GM12878 (cell line): Measurements from ENCODE around the gene DCX. TPM values are rescaled to one million over a fixed set of nuclear protein-coding genes. Genes with fewer than 3 reads are reported as not detected.

Source experiments
- ATAC-seq: fragments of 200-7000 bp; cut with Tn5 transposase; 3 replicates; pipeline ENCODE4 v1.9.1; 2020; ENCODE audit warnings: mild to moderate bottlenecking, moderate library complexity
- BruUV-seq: library from RNA; stranded (reverse); fragments of 400-500 nt; replicated peaks from 2 replicates; lab custom pipeline; 2021; lab: Mats Ljungman, UMichigan
- CTCF ChIA-PET: fragments of 300-600 bp; sonication (Branson Sonifier 250); formaldehyde crosslinking; extraction: SDS; loops from one replicate; lab custom pipeline; 2021; ENCODE audit warnings: inconsistent platforms; lab: Yijun Ruan, JAX
- POLR2A ChIA-PET: fragments of 350-600 bp; formaldehyde crosslinking; extraction: SDS; loops from one replicate; lab custom pipeline; 2021; ENCODE audit warnings: inconsistent platforms; lab: Charles Lee
- RAD21 ChIA-PET: fragments of 300-600 bp; sonication (Branson Sonifier 250); formaldehyde crosslinking; loops from one replicate; lab custom pipeline; 2023; ENCODE audit warnings: antibody characterized with exemption; ENCODE audit not compliant: unreplicated experiment; lab: Charles Lee
- SMC1A ChIA-PET: fragments of 300-600 bp; sonication (Branson Sonifier 250); formaldehyde crosslinking; loops from one replicate; lab custom pipeline; 2023; ENCODE audit not compliant: unreplicated experiment, uncharacterized antibody; lab: Charles Lee
- DNase-seq: peaks from one replicate; pipeline ENCODE4 v3.0.0-alpha.2; 2011; ENCODE audit warnings: low read depth, low spot score
- FAIRE-seq: peaks from 3 replicates; lab custom pipeline; 2011; peaks lifted over from hg19 to GRCh38; lab: Jason Lieb, UNC
- H2AFZ ChIP-seq: 2 replicates; pipeline ENCODE4 v1.6.0; 2011; ENCODE audit warnings: low read depth, low read length, control low read depth; ENCODE audit not compliant: control insufficient read depth
- H3K27ac ChIP-seq: 2 replicates; pipeline ENCODE4 v1.5.1; 2011; ENCODE audit warnings: control low read depth; ENCODE audit not compliant: control insufficient read depth, insufficient read depth
- H3K27me3 ChIP-seq, 2 experiments: replicated peaks in 1 of 2; 2 replicates each; pipeline versions ENCODE4 v1.6.0 to v1.6.1; 2011; ENCODE audit warnings: low read length in 1 of 2; ENCODE audit not compliant: control insufficient read depth in 2 of 2, insufficient read depth in 2 of 2
- H3K36me3 ChIP-seq, 2 experiments: 2 replicates each; pipeline ENCODE4 v1.5.1; 2011; ENCODE audit warnings: low read length in 1 of 2; ENCODE audit not compliant: control insufficient read depth in 2 of 2, insufficient read depth in 2 of 2
- H3K4me1 ChIP-seq: 2 replicates; pipeline ENCODE4 v1.6.1; 2011; ENCODE audit warnings: mild to moderate bottlenecking, low read length, moderate library complexity, mixed read lengths; ENCODE audit not compliant: control insufficient read depth, insufficient read depth
- H3K4me2 ChIP-seq: 2 replicates; pipeline ENCODE4 v1.6.0; 2011; ENCODE audit warnings: control low read depth; ENCODE audit not compliant: control insufficient read depth, insufficient read depth
- H3K4me3 ChIP-seq: fragments of 200-600 bp; sonication (generic); 2 replicates; pipeline ENCODE4 v1.5.1; 2016
- H3K79me2 ChIP-seq: 2 replicates; pipeline ENCODE4 v1.6.0; 2011; ENCODE audit warnings: low read length; ENCODE audit not compliant: control insufficient read depth, insufficient read depth
- H3K9ac ChIP-seq: 2 replicates; pipeline ENCODE4 v1.8.0; 2011; ENCODE audit warnings: low read length, control low read depth, mixed read lengths; ENCODE audit not compliant: control insufficient read depth, insufficient read depth
- H3K9me3 ChIP-seq: replicated peaks from 3 replicates; pipeline ENCODE4 v1.5.1; 2011; ENCODE audit warnings: mild to moderate bottlenecking, low read length; ENCODE audit not compliant: control insufficient read depth, insufficient read depth
- H4K20me1 ChIP-seq: 2 replicates; pipeline ENCODE4 v1.6.0; 2011; ENCODE audit not compliant: control insufficient read depth, insufficient read depth
- ASH2L ChIP-seq: fragments of 300-600, 200-600 bp; sonication (generic); IDR thresholded peaks from 2 replicates; pipeline ENCODE4 v1.6.1; 2017; ENCODE audit warnings: low read depth, mild to moderate bottlenecking, borderline replicate concordance
- BCL3 ChIP-seq: IDR thresholded peaks from 2 replicates; pipeline ENCODE4 v1.6.1; 2011; ENCODE audit warnings: borderline replicate concordance, low read depth, mild to moderate bottlenecking, moderate library complexity, low read length; ENCODE audit not compliant: insufficient read depth, poor library complexity, severe bottlenecking
- CHD4 ChIP-seq: fragments of 200-600 bp; sonication (generic); IDR thresholded peaks from 2 replicates; pipeline ENCODE4 v1.6.1; 2016; ENCODE audit warnings: mild to moderate bottlenecking
- IRF4 ChIP-seq: IDR thresholded peaks from 2 replicates; pipeline ENCODE4 v1.6.1; 2011; ENCODE audit warnings: low read depth, low read length
- IRF5 ChIP-seq: fragments of 450-650 bp; IDR thresholded peaks from 2 replicates; pipeline ENCODE4 v1.6.1; 2017; ENCODE audit warnings: borderline replicate concordance
- MAX ChIP-seq: IDR thresholded peaks from 2 replicates; pipeline ENCODE4 v1.6.1; 2012; ENCODE audit warnings: low read depth, low read length, improper control_type of control experiment
- NKRF ChIP-seq: fragments of 450-650 bp; conservative IDR thresholded peaks from 2 replicates; pipeline ENCODE4 v1.6.1; 2017; ENCODE audit warnings: mild to moderate bottlenecking, moderate library complexity
- PML ChIP-seq: IDR thresholded peaks from 2 replicates; pipeline ENCODE4 v1.6.1; 2012; ENCODE audit warnings: low read length, inconsistent platforms
- POLR2AphosphoS2 ChIP-seq: IDR thresholded peaks from 2 replicates; pipeline ENCODE4 v1.6.1; 2011; ENCODE audit warnings: low read depth, mild to moderate bottlenecking, low read length, improper control_type of control experiment, moderate library complexity
- POLR2AphosphoS5 ChIP-seq: IDR thresholded peaks from 2 replicates; pipeline ENCODE4 v1.6.1; 2011; ENCODE audit warnings: mild to moderate bottlenecking, low read length, inconsistent platforms
- RAD21 ChIP-seq: IDR thresholded peaks from 2 replicates; pipeline ENCODE4 v1.6.1; 2011; ENCODE audit warnings: mild to moderate bottlenecking, low read depth, low read length, moderate library complexity; ENCODE audit not compliant: insufficient read depth
- RAD51 ChIP-seq: fragments of 450-650 bp; IDR thresholded peaks from 2 replicates; pipeline ENCODE4 v1.6.1; 2016; ENCODE audit warnings: moderate library complexity, mild to moderate bottlenecking, inconsistent platforms
- SIN3A ChIP-seq: IDR thresholded peaks from 2 replicates; pipeline ENCODE4 v1.6.1; 2012; ENCODE audit warnings: low read depth, low read length, improper control_type of control experiment
- SMAD1 ChIP-seq: fragments of 450-650 bp; IDR thresholded peaks from 2 replicates; pipeline ENCODE4 v1.6.1; 2018; ENCODE audit warnings: mild to moderate bottlenecking, low read depth; ENCODE audit not compliant: partially characterized antibody
- TBL1XR1 ChIP-seq: IDR thresholded peaks from 2 replicates; pipeline ENCODE4 v1.6.1; 2012; ENCODE audit warnings: low read depth, low read length, improper control_type of control experiment
- USF1 ChIP-seq: IDR thresholded peaks from 2 replicates; pipeline ENCODE4 v1.6.1; 2011; ENCODE audit warnings: borderline replicate concordance, low read depth, mild to moderate bottlenecking, moderate library complexity, mixed read lengths, low read length; ENCODE audit not compliant: insufficient read depth; ENCODE audit errors: extremely low read length
- ZNF217 ChIP-seq: fragments of 450-650 bp; IDR thresholded peaks from 2 replicates; pipeline ENCODE4 v1.6.1; 2017; ENCODE audit warnings: antibody characterized with exemption, mild to moderate bottlenecking
- ZNF384 ChIP-seq: IDR thresholded peaks from 2 replicates; pipeline ENCODE4 v1.6.1; 2012; ENCODE audit warnings: low read depth, mild to moderate bottlenecking, low read length, improper control_type of control experiment, borderline replicate concordance
- WGBS: methylation state at CpG from one replicate; pipeline ENCODE4 v1.1.6; 2016; ENCODE audit warnings: low lambda C conversion rate; ENCODE audit not compliant: insufficient replicate concordance, insufficient coverage; ENCODE audit errors: missing lambda C conversion rate; 5-methylcytosine and 5-hydroxymethylcytosine counted together
- in situ Hi-C: fragments of 300-500 bp; cut with MboI; formaldehyde crosslinking; loops from 9 replicates; pipeline ENCODE4 v1.14.3; 2018; ENCODE audit warnings: mixed read lengths
- intact Hi-C: fragments of 100-400 bp; cut with micrococcal nuclease; formaldehyde crosslinking; loops from one replicate; pipeline ENCODE4 v1.14.2; 2022; ENCODE audit not compliant: unreplicated experiment
- polyA plus RNA-seq, 11 experiments: library from polyadenylated mRNA; depleted of rRNA in 4 of 11; unstranded in 6 of 11; stranded (reverse) in 5 of 11; fragments of >200 nt; fragmentation: Nextera tagmentation in 4 of 11; fragmentation: Illumina TruSeq in 1 of 11; extraction: Ambion mirVana in 4 of 11; extraction: Trizol in 1 of 11; gene quantifications; 1 replicate in 1 of 11; 2 replicates in 10 of 11; pipeline versions ENCODE4 v1.2.1 to v1.2.3, GENCODE V29; 2011 to 2016; ENCODE audit warnings: inconsistent platforms in 2 of 11, missing spikeins in 2 of 11, low read depth in 1 of 11
- total RNA-seq, 4 experiments: library from RNA; depleted of rRNA in 3 of 4; stranded (reverse); fragments of >200 nt in 3 of 4; fragmentation: Illumina TruSeq in 1 of 4; extraction: Trizol in 1 of 4; gene quantifications; 2 replicates each; pipeline versions ENCODE4 v1.2.1 to v1.2.3, GENCODE V29; 2013 to 2021

The DCX gene
- total and polyA plus RNA-seq, 10 of the 15 experiments (the other 5 are each of a cell fraction or from before 2014, with no cell fraction given) = under 0.01 TPM; not detected in 9

- no peak overlapping the region for H3K9ac ChIP-seq
- no peaks in the 10 kb centered on the region for H3K36me3 ChIP-seq
- DNase-seq (no peak), ATAC-seq (no peak), FAIRE-seq (no peak)
- no peaks in the 10 kb centered on the region for H3K79me2 ChIP-seq
- H3K4me1 ChIP-seq = no peaks in the 10 kb centered on the region
- intact Hi-C loops = loop anchor here (5.0 to 10.0 kb wide), 3 partner anchors 283 to 450 kb away; partner anchors contain the start of gene PAK3
- no peak overlapping the region for H3K27ac ChIP-seq
- H4K20me1 ChIP-seq = no peaks in the 10 kb centered on the region
- BruUV-seq = no TSS peak
- no peak overlapping the region for H2AFZ ChIP-seq
- TF ChIP-seq SIN3A (no peak), BCL3 (no peak), SMAD1 (no peak), POLR2AphosphoS5 (no peak), RAD21 (no peak), MAX (no peak), ASH2L (no peak), USF1 (no peak), IRF4 (no peak), RAD51 (no peak), CHD4 (no peak), NKRF (no peak), TBL1XR1 (no peak), POLR2AphosphoS2 (no peak), PML (no peak), ZNF217 (no peak), IRF5 (no peak), ZNF384 (no peak)
- no peak overlapping the region for H3K4me2 ChIP-seq
- ChIA-PET POLR2A (no interaction called here), RAD21 (interaction anchor here (1.2 kb wide), 1 partner anchor 9 kb away, joined by 3 read pairs; no protein-coding TSS in a partner anchor), CTCF (interaction anchor here (0.5 to 3.3 kb wide), 15 partner anchors 10 to 455 kb away, joined by 3 to 20 read pairs (median 3); no protein-coding TSS in a partner anchor), SMC1A (interaction anchor here (0.6 to 1.1 kb wide), 5 partner anchors 9 to 347 kb away, joined by 3 read pairs; no protein-coding TSS in a partner anchor)
- peaks cover 1 to 3% of the 10 kb centered on the region in 2 experiments; a peak in 3 of 4 replicates for H3K27me3 ChIP-seq
- in situ Hi-C loops = no loop called here
- H3K4me3 ChIP-seq = no peak overlapping the region
- 18% methylated on average over 6 of the region's 6 CpGs for WGBS
- H3K9me3 ChIP-seq = no peaks in the 10 kb centered on the region
Observed at GRCh38 chrX:111444881-111445280, 32.9 kb upstream of the DCX start.
